K562 (cell line): ENCODE data around the gene VMP1. TPM values are rescaled to one million over a fixed set of nuclear protein-coding genes. Genes with fewer than 3 reads are reported as not detected.

ENCODE experiments used
- COPS2 ChIP-seq: fragments of 450-650 bp; conservative IDR thresholded peaks from 2 replicates; pipeline ENCODE4 v1.6.1; 2016; ENCODE audit warnings: mild to moderate bottlenecking, moderate library complexity
- ELF1 ChIP-seq: fragments of 200-800 bp; sonication (Bioruptor generic); IDR thresholded peaks from 2 replicates; pipeline ENCODE4 v1.6.1; 2016; ENCODE audit warnings: missing genetic modification characterization, missing compliant biosample characterization
- GATAD2B ChIP-seq: fragments of 450-650 bp; IDR thresholded peaks from 2 replicates; pipeline ENCODE4 v1.6.1; 2017; ENCODE audit warnings: mild to moderate bottlenecking, borderline replicate concordance
- MTA1 ChIP-seq: fragments of 450-650 bp; IDR thresholded peaks from 2 replicates; pipeline ENCODE4 v1.6.1; 2017; ENCODE audit warnings: borderline replicate concordance
- POLR2H ChIP-seq: IDR thresholded peaks from 2 replicates; pipeline ENCODE4 v1.6.1; 2016; ENCODE audit warnings: missing genetic modification characterization, low read depth, mild to moderate bottlenecking, control low read depth, missing compliant biosample characterization, moderate library complexity
- RBM25 ChIP-seq: fragments of 200-400 bp; formaldehyde crosslinking; IDR thresholded peaks from 2 replicates; pipeline ENCODE4 v1.6.1; 2018; ENCODE audit warnings: low read length, low read depth, moderate library complexity; ENCODE audit not compliant: severe bottlenecking
- SIN3B ChIP-seq: fragments of 450-650 bp; IDR thresholded peaks from 2 replicates; pipeline ENCODE4 v1.6.1; 2017; ENCODE audit warnings: low read depth, mild to moderate bottlenecking, moderate library complexity
- SIX5 ChIP-seq, 2 experiments: IDR thresholded peaks; 2 replicates each; pipeline ENCODE4 v1.6.1; 2011; ENCODE audit warnings: low read length in 2 of 2, borderline replicate concordance in 1 of 2, low read depth in 1 of 2, mild to moderate bottlenecking in 1 of 2, moderate library complexity in 1 of 2; ENCODE audit not compliant: insufficient read depth in 1 of 2
- ZNF134 ChIP-seq: fragments of 250-450 bp; sonication (Bioruptor Pico); conservative IDR thresholded peaks from 2 replicates; pipeline ENCODE4 v1.4.0; 2020
- ZNF431 ChIP-seq: sonication (generic); formaldehyde crosslinking; IDR thresholded peaks from 2 replicates; pipeline ENCODE4 v1.8.0; 2022; ENCODE audit warnings: mild to moderate bottlenecking, missing genetic modification reagents
- ZNF766 ChIP-seq: fragments of 200-800 bp; sonication (Bioruptor generic); conservative IDR thresholded peaks from 2 replicates; pipeline ENCODE4 v1.6.1; 2016; ENCODE audit warnings: missing genetic modification characterization, missing compliant biosample characterization
- ZSCAN29 ChIP-seq: fragments of 450-650 bp; IDR thresholded peaks from 2 replicates; pipeline ENCODE4 v1.6.1; 2017
- polyA plus RNA-seq, 8 experiments: library from polyadenylated mRNA; depleted of rRNA in 4 of 8; stranded (reverse) in 5 of 8; unstranded in 3 of 8; fragments of >200 nt; fragmentation: Nextera tagmentation in 2 of 8; fragmentation: Illumina TruSeq in 1 of 8; extraction: Ambion mirVana in 2 of 8; extraction: Trizol in 1 of 8; gene quantifications; 2 replicates each; pipeline versions ENCODE4 v1.2.1 to v1.2.3, GENCODE V29; 2011 to 2014; ENCODE audit warnings: inconsistent platforms in 1 of 8, missing spikeins in 1 of 8
- total RNA-seq, 7 experiments: library from RNA; depleted of rRNA in 6 of 7; stranded (reverse); fragments of >200 nt in 6 of 7; fragmentation: Illumina TruSeq in 2 of 7; extraction: Trizol in 2 of 7; gene quantifications; 2 replicates each; pipeline versions ENCODE4 v1.2.1 to v1.2.3, GENCODE V29; 2011 to 2021; ENCODE audit warnings: low replicate concordance in 1 of 7
- TF ChIP-seq, protein P1 (sequence below): fragments of 200-800 bp; sonication (Bioruptor generic); IDR thresholded peaks from 2 replicates; pipeline ENCODE4 v1.6.1; 2017; ENCODE audit warnings: missing genetic modification characterization, missing compliant biosample characterization
- TF ChIP-seq, protein P2 (sequence below): sonication (generic); formaldehyde crosslinking; IDR thresholded peaks from 2 replicates; pipeline ENCODE4 v1.8.0; 2022; ENCODE audit warnings: mild to moderate bottlenecking, missing genetic modification reagents
- TF ChIP-seq, protein P3 (sequence below): sonication (generic); formaldehyde crosslinking; IDR thresholded peaks from 2 replicates; pipeline ENCODE4 v1.8.1; 2023; ENCODE audit warnings: mild to moderate bottlenecking, missing genetic modification reagents
- TF ChIP-seq, protein P4 (sequence below): fragments of 450-650 bp; IDR thresholded peaks from 2 replicates; pipeline ENCODE4 v1.6.1; 2018; ENCODE audit not compliant: partially characterized antibody

Gene VMP1
- total and polyA plus RNA-seq, 9 of the 15 experiments (the other 6 are each of a cell fraction or from before 2014, with no cell fraction given) = 123 to 304 (median 151) TPM

DNA sequence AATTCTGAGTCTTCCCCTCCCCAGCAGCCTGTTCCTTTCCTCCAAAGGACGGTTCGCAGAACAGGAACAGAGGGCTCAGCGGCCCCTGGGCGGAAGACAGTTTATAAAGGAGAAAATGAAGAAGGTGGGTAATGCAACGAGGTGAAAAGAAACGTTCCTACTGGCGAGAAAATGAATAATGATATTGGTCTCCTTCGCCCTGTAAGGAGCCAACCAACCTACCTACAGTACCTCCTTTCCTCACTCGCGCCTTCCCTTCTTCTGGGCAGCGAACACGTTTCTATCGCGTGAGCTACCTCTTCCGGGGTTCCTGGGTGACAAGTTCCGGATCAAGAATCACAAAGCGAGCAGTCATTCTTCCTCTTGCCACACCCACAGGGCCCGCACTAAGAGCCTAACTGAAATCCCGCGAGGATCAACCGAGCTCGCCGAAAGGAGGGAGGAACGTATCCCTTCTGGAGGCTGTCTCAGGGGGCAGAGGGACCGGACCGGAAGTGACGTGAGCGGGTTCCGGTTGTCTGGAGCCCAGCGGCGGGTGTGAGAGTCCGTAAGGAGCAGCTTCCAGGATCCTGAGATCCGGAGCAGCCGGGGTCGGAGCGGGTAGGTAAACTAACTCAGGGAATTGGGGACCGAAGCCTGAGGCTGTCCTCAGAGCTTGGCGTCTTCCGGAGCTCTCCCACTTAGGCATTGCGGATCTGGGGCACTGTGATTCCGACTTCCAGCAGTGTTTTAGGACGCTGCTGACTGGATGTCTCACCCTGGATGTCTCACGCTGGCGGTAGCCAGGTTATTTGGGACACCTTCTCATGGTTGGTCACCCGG is at the start of gene VMP1, which contains the start of gene PTRH2 (continued):
- TF ChIP-seq, protein P1, sequence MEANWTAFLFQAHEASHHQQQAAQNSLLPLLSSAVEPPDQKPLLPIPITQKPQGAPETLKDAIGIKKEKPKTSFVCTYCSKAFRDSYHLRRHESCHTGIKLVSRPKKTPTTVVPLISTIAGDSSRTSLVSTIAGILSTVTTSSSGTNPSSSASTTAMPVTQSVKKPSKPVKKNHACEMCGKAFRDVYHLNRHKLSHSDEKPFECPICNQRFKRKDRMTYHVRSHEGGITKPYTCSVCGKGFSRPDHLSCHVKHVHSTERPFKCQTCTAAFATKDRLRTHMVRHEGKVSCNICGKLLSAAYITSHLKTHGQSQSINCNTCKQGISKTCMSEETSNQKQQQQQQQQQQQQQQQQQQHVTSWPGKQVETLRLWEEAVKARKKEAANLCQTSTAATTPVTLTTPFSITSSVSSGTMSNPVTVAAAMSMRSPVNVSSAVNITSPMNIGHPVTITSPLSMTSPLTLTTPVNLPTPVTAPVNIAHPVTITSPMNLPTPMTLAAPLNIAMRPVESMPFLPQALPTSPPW = peak; percentile 74
- TF ChIP-seq ELF1 (tag) (peak; percentile 95), GATAD2B (no peak), POLR2H (tag) (peak; percentile 91), RBM25 (peak; percentile 47), COPS2 (no peak), ZSCAN29 (0 out of 2 replicates have a peak, but pooled peaks have one; percentile 27), ZNF766 (no peak; the same call in none of the 2 replicates), SIN3B (peak; percentile 44; the same call in 1 of the 2 replicates), ZNF431 (0 out of 2 replicates have a peak, but pooled peaks have one; percentile 11), ZNF134 (CRISPR knock-in tag) (no peak), MTA1 (no peak), SIX5 (IDR thresholded peaks at IDR 0.05; ENCODE audit: borderline replicate concordance in 1 of 2, insufficient read depth in 1 of 2, low read depth in 1 of 2, low read length in 2 of 2) (0 out of 4 replicates have a peak, but pooled peaks of 1 of the 2 experiments have one; percentile 4)
- TF ChIP-seq, protein P2, sequence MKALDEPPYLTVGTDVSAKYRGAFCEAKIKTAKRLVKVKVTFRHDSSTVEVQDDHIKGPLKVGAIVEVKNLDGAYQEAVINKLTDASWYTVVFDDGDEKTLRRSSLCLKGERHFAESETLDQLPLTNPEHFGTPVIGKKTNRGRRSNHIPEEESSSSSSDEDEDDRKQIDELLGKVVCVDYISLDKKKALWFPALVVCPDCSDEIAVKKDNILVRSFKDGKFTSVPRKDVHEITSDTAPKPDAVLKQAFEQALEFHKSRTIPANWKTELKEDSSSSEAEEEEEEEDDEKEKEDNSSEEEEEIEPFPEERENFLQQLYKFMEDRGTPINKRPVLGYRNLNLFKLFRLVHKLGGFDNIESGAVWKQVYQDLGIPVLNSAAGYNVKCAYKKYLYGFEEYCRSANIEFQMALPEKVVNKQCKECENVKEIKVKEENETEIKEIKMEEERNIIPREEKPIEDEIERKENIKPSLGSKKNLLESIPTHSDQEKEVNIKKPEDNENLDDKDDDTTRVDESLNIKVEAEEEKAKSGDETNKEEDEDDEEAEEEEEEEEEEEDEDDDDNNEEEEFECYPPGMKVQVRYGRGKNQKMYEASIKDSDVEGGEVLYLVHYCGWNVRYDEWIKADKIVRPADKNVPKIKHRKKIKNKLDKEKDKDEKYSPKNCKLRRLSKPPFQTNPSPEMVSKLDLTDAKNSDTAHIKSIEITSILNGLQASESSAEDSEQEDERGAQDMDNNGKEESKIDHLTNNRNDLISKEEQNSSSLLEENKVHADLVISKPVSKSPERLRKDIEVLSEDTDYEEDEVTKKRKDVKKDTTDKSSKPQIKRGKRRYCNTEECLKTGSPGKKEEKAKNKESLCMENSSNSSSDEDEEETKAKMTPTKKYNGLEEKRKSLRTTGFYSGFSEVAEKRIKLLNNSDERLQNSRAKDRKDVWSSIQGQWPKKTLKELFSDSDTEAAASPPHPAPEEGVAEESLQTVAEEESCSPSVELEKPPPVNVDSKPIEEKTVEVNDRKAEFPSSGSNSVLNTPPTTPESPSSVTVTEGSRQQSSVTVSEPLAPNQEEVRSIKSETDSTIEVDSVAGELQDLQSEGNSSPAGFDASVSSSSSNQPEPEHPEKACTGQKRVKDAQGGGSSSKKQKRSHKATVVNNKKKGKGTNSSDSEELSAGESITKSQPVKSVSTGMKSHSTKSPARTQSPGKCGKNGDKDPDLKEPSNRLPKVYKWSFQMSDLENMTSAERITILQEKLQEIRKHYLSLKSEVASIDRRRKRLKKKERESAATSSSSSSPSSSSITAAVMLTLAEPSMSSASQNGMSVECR (CRISPR knock-in tag) = peak; percentile 95
- TF ChIP-seq, protein P3, sequence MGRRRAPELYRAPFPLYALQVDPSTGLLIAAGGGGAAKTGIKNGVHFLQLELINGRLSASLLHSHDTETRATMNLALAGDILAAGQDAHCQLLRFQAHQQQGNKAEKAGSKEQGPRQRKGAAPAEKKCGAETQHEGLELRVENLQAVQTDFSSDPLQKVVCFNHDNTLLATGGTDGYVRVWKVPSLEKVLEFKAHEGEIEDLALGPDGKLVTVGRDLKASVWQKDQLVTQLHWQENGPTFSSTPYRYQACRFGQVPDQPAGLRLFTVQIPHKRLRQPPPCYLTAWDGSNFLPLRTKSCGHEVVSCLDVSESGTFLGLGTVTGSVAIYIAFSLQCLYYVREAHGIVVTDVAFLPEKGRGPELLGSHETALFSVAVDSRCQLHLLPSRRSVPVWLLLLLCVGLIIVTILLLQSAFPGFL (CRISPR knock-in tag) = no peak
- TF ChIP-seq, protein P4, sequence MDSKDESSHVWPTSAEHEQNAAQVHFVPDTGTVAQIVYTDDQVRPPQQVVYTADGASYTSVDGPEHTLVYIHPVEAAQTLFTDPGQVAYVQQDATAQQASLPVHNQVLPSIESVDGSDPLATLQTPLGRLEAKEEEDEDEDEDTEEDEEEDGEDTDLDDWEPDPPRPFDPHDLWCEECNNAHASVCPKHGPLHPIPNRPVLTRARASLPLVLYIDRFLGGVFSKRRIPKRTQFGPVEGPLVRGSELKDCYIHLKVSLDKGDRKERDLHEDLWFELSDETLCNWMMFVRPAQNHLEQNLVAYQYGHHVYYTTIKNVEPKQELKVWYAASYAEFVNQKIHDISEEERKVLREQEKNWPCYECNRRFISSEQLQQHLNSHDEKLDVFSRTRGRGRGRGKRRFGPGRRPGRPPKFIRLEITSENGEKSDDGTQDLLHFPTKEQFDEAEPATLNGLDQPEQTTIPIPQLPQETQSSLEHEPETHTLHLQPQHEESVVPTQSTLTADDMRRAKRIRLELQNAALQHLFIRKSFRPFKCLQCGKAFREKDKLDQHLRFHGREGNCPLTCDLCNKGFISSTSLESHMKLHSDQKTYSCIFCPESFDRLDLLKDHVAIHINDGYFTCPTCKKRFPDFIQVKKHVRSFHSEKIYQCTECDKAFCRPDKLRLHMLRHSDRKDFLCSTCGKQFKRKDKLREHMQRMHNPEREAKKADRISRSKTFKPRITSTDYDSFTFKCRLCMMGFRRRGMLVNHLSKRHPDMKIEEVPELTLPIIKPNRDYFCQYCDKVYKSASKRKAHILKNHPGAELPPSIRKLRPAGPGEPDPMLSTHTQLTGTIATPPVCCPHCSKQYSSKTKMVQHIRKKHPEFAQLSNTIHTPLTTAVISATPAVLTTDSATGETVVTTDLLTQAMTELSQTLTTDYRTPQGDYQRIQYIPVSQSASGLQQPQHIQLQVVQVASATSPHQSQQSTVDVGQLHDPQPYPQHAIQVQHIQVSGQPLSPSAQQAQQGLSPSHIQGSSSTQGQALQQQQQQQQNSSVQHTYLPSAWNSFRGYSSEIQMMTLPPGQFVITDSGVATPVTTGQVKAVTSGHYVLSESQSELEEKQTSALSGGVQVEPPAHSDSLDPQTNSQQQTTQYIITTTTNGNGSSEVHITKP = peak; percentile 52
